Smooth muscle cell of the brain vasculature (primary cell): ENCODE results near the gene CWC27.
A peak's percentile ranks its signal among the peaks of the same experiment; 100 is the strongest.
"Not testable (repeated sequence)": the region's sequence is repeated elsewhere in the genome, so short reads cannot be mapped to it uniquely, and the experiment has no call there.

Source experiments
- DNase-seq: peaks from one replicate; pipeline ENCODE4 v3.0.0-alpha.2; 2012; ENCODE audit warnings: low read depth, low spot score

Gene CWC27

DNA sequence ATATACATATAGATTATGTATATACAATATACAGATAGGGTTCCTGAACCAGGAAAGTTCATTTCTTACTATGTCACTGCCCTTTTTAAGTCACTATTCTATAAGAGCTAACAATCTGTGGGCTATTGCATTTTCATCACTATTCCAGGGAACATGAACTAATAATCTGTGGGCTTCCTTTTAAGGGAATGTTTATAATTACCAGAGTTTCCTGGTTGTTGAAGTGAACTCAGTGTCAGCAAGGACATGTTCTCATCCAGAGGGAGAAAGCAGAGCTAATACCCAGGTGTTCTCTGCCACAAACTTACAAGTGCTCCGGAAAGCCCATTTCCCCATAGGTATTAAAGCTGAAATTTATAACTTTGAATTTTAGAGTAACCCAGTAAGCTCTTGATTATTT is 69.6 kb downstream of the CWC27 start:
- DNase-seq: no peak

- no peak for DNase-seq
These were observed 70.1 kb downstream of the CWC27 start for GRCh38 chr5:64838803-64839202.

GRCh38 chr5:64839936-64840335 is 71.2 kb downstream of the CWC27 start:
- DNase-seq: no peak

GRCh38 chr5:64840958-64841357 is 72.2 kb downstream of the CWC27 start:
- no peak for DNase-seq

- DNase-seq: no peak
These were observed 85.0 kb downstream of the CWC27 start for GRCh38 chr5:64853777-64854176.

- DNase-seq: no peak
These were observed 86.1 kb downstream of the CWC27 start for GRCh38 chr5:64854855-64855254.

DNA sequence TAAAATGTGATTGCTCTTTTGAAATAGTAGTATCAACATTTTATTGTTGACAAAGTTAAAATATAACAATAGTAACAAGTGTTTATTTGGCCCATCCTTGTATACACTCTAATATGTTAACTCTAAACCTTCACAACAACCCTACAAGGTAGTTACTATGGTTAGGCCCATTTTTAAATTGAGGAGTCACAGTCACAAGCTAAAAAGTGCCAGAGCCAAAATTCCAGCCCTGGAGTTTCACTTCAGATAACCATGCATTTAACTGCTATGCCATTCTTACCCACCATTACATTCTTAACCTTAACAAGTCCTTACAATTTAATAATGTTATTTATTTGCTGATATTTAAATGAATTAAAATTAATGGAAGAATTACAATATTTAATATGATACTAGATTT is 91.2 kb downstream of the CWC27 start:
- DNase-seq: no peak

- no peak for DNase-seq
These were observed 92.6 kb downstream of the CWC27 start for GRCh38 chr5:64861281-64861680.

GRCh38 chr5:64864171-64864570 is 95.4 kb downstream of the CWC27 start:
- no peak for DNase-seq

DNA sequence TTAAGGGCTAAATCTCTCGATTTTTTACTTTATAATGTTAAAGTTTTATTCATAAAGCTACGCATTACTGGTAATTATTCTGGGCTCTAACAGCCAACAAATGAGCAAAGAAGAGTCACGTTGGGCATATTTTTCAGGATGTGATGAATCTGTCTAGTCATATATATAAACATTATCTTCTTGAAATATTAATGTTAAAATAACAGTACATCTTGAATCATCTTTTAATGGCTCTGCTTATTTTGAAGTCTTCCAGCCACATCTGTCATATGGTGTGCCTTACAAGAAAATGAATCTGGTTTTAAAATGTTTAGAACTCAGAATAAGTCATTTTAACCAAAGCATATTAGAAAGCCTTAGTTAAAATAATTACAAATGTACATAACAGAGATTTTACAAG is 96.9 kb downstream of the CWC27 start:
- no peak for DNase-seq

DNA sequence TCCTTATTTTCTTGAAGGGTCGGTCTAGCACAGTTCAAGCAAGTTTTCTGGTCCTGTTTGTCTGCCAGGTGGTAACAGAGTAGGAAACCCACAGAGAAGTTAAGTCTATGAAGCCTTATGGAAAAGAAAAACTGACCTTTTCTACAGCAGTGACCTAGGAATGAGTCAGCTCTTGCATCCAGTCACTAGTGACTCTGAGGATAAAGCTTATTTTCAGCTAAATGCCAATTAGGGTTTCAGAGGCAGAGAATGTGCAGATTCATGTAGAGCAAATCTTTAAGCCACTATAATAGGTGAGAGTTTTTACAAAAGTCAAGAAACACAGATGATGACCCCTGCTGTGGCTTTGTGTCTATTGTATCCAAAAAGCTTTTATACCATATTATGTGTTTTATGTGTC is 100.7 kb downstream of the CWC27 start:
- peak; percentile 51 for DNase-seq

DNA sequence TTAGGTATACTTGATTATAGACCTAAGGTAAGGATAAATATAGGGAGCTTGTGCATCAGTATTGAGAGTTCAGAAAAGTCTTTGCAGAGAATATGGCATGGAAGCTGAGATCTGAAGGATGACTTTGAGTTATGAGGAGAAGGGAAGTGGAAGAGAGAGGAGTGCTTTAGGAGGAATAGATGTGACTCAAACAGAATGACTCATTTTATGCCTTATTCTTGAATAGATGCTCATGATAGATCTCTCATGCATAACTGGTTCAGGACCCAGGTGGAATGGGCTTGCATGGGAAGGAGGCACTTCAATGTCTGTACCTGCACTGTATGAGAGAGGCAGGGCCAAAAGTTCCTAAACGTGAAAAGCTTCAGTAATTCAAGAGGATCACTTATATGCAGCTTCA is 103.3 kb downstream of the CWC27 start:
- no peak for DNase-seq

- no peak for DNase-seq
These were observed 104.7 kb downstream of the CWC27 start for GRCh38 chr5:64873441-64873840.

GRCh38 chr5:64874753-64875152 is 106.0 kb downstream of the CWC27 start:
- no peak for DNase-seq

DNA sequence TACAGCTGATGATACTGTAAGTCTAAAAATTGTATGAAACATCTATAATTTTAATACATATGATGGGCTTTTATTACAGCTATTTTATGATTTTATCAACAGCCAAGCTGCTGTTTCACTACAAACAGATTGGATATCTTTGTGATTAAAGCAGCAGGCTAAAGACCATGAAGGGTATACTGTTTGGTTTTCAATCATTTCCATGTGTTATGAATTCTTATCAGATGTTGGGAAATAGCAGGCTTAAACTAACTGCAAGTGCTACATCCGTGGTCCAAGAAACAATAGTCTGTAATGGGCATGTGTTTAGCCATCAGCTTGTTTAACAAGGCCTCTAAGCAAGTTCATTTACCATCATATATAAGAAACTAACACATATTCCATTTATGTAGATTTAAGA is 107.5 kb downstream of the CWC27 start:
- no peak for DNase-seq

GRCh38 chr5:64880821-64881220 is 112.1 kb downstream of the CWC27 start:
- no peak for DNase-seq

- DNase-seq: no peak
These were observed 115.2 kb downstream of the CWC27 start for GRCh38 chr5:64883912-64884311.

- DNase-seq: no peak
These were observed 115.8 kb downstream of the CWC27 start for GRCh38 chr5:64884541-64884940.

DNA sequence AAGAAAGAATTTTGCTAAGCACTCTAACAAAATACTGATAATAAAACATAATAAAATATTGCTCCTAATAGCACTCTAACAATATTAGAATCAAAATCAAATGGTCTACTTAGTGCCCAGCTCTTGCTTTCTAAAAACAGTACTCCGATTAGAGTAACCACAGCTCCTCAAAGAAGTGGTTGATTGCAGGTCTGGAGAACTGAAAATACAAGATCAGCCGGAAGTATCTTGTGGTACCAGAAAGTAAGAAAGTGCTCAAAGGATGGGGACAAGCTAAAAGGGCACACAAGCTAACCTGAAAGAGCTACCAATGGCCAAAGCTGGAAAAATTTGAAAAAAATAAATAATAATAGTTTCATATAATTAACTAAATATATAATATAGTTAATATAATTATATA is 119.2 kb downstream of the CWC27 start:
- DNase-seq: no peak

- no peak for DNase-seq
These were observed 127.0 kb downstream of the CWC27 start for GRCh38 chr5:64895748-64896147.

DNA sequence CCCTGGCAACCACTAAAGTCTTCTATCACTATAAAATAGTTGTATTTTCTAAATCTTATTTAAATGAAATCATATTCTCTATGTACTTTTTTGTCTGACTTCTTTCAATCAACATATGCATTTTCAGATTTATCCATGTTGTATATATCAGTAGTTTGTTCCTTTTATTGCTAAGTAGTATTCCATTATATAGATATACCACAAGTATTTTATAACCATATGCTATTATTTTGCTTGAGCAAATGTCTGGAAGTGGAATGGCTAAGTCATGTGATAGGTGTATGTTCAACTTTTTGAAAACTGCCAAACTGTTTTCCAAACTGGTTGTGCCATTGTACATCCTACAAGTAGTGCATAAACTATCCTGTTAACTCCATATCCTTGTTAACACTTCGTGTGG is 131.1 kb downstream of the CWC27 start:
- DNase-seq: no peak

- no peak for DNase-seq
These were observed 131.9 kb downstream of the CWC27 start for GRCh38 chr5:64900618-64901017.

DNA sequence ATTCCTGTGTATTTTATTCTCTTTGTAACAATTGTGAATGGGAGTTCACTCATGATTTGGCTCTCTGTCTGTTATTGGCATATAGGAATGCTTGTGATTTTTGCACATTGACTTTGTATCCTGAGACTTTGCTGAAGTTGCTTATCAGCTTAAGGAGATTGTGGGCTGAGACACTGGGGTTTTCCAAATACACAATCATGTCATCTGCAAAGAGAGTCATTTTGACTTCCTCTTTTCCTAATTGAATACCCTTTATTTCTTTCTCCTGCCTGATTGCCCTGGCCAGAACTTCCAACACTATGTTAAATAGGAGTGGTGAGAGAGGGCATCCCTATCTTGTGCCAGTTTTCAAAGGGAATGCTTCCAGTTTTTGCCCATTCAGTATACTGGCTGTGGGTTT is 138.7 kb downstream of the CWC27 start:
- DNase-seq: not testable (repeated sequence)

GRCh38 chr5:64914396-64914795 is 145.7 kb downstream of the CWC27 start:
- no peak for DNase-seq

- no peak for DNase-seq
These were observed 149.4 kb downstream of the CWC27 start for GRCh38 chr5:64918083-64918482.
